ENCODE results near the gene HSP90AB1.
A peak's percentile ranks its signal among the peaks of the same experiment; 100 is the strongest.

Gene HSP90AB1

DNA sequence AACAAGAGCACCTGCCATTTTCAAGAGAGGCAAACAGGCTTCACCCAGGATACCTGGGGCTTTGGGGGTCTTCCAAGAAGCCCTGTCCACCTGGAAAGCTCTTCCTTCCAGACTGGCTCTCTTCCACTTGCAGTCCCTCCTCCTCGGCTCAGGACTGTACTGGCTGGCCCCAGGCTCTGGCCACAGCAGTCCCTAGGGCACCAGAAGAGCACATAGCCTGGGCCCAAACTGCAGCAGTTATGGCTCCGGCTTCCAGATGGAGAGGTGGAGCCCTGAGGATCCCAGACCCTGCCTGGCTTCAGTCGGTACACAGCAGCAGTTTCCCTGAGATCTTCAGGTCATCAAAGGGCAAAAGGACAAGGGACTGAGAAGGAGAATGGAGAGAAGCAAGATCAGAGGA, 12.0 kb downstream of the HSP90AB1 start:
- peak overlapping the region in 6 of 11 experiments; percentile 9 to 93 (median 89); a peak in 9 of 22 replicates for H3K27ac ChIP-seq

DNA sequence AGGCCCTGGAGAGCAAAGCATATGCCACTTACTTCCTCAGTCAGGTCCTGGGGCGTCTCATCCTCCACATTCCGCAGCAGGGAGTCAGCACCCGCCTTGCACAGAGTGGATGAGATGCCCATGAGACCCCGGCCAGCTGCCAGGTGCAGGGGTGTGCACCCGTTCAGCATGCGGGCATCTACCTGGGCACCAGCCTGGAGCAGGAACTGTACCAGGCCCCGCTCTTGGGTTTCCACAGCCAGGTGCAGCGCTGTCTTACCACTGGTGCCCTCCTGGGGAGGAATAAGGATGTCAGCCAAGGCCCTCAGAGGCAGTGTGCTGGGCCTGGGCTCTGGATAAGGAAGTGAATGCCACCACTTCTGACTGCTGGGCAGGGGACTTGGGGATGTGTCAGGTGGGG, 13.1 kb downstream of the HSP90AB1 start:
- H3K27ac ChIP-seq, result 0 out of 22 replicates have a peak overlapping the region, but pooled peaks of 1 of the 11 experiments have one; percentile 9
- peaks cover 41 to 61% (median 51%) of the 10 kb centered on the region in 11 experiments for H3K36me3 ChIP-seq
- H3K27me3 ChIP-seq, result no peaks in the 10 kb centered on the region
- no peaks in the 10 kb centered on the region for H3K9me3 ChIP-seq (replicated peaks in 1 of 11)
- H3K4me2 ChIP-seq, result peak overlapping the region in 7 of 11 experiments; percentile 0 to 100 (median 99); a peak in 7 of 22 replicates
- H3K9ac ChIP-seq, result peak overlapping the region in 4 of 11 experiments; percentile 9 to 91 (median 12); a peak in 2 of 22 replicates
- no peak for TF ChIP-seq Cebpa-rat (IDR thresholded peaks at IDR 0.05)
- peaks cover 32 to 86% (median 77%) of the 10 kb centered on the region in 11 experiments; a peak in 21 of 22 replicates for H4K20me1 ChIP-seq
- H3K4me3 ChIP-seq, result no peak overlapping the region; a peak in 1 of 20 replicates
- H3K4me1 ChIP-seq, result peaks cover 71 to 79% (median 76%) of the 10 kb centered on the region in 10 experiments

More for the DNA sequence above, 12.0 kb downstream of the HSP90AB1 start:
- H3K4me1 ChIP-seq, result peaks cover 79 to 88% (median 83%) of the 10 kb centered on the region in 10 experiments
- no peak for TF ChIP-seq Cebpa-rat (IDR thresholded peaks at IDR 0.05)
- no peaks in the 10 kb centered on the region for H3K27me3 ChIP-seq
- peak overlapping the region in 6 of 11 experiments; percentile 25 to 91 (median 46); a peak in 7 of 22 replicates for H3K9ac ChIP-seq
- H3K36me3 ChIP-seq, result peaks cover 51 to 72% (median 62%) of the 10 kb centered on the region in 11 experiments
- H3K9me3 ChIP-seq (replicated peaks in 1 of 11), result no peaks in the 10 kb centered on the region
- H3K4me2 ChIP-seq, result peak overlapping the region in 6 of 11 experiments; percentile 97 to 99 (median 98); a peak in 11 of 22 replicates
- peaks cover 43 to 93% (median 85%) of the 10 kb centered on the region in 11 experiments for H4K20me1 ChIP-seq
- H3K4me3 ChIP-seq, result peak overlapping the region in 1 of 10 experiments; percentile 3; a peak in 2 of 20 replicates

- Histone ChIP-seq H4K20me1 (peaks cover 26 to 80% (median 71%) of the 10 kb centered on the region in 11 experiments; a peak in 21 of 22 replicates), H3K4me2 (peak overlapping the region; percentile 8 to 100 (median 99); a peak in 15 of 22 replicates), H3K4me1 (peaks cover 66 to 74% (median 71%) of the 10 kb centered on the region in 10 experiments), H3K27me3 (no peaks in the 10 kb centered on the region), H3K9ac (peak overlapping the region in 9 of 11 experiments; percentile 10 to 91 (median 28); a peak in 10 of 22 replicates), H3K4me3 (peak overlapping the region in 1 of 10 experiments; percentile 96; a peak in 1 of 20 replicates), H3K36me3 (peaks cover 37 to 54% (median 46%) of the 10 kb centered on the region in 11 experiments), H3K27ac (0 out of 22 replicates have a peak overlapping the region, but pooled peaks of 1 of the 11 experiments have one; percentile 9), H3K9me3 (replicated peaks in 1 of 11) (no peaks in the 10 kb centered on the region)
- TF ChIP-seq Cebpa-rat (IDR thresholded peaks at IDR 0.05), result no peak
Observed at GRCh38 chr6:44260451-44261297, 13.8 kb downstream of the HSP90AB1 start.

DNA sequence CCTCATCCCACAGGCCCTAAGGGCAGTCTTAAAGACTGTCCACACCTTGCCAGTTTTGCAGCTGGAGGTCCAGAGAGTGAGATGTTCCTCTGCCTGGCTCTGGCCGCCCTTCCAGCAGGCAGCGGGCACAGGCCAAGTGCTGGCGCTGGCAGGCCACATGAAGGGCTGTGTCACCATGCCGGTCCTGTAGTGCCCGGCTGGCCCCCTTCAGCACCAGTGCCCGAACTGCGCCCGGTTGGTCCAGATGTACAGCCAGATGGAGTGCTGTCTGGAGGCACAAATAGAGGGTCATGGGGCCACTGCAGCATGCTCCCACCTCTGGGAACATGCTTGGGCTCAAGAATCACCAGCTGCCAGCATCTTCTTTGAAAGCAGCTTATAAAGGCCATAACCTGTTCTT, 14.7 kb downstream of the HSP90AB1 start:
- Histone ChIP-seq H3K4me3 (peak overlapping the region in 5 of 10 experiments; percentile 72 to 96 (median 94); a peak in 9 of 20 replicates), H3K9me3 (replicated peaks in 1 of 11) (no peaks in the 10 kb centered on the region), H4K20me1 (peaks cover 19 to 70% (median 62%) of the 10 kb centered on the region in 11 experiments; a peak in 21 of 22 replicates), H3K36me3 (peaks cover 37 to 54% (median 46%) of the 10 kb centered on the region in 11 experiments), H3K27ac (peak overlapping the region in 5 of 11 experiments; percentile 11 to 94 (median 90); a peak in 3 of 22 replicates), H3K27me3 (no peaks in the 10 kb centered on the region), H3K4me1 (peaks cover 62 to 73% (median 69%) of the 10 kb centered on the region in 10 experiments), H3K4me2 (peak overlapping the region; percentile 95 to 100 (median 99); a peak in 20 of 22 replicates), H3K9ac (peak overlapping the region; percentile 16 to 95 (median 91); a peak in 11 of 22 replicates)
- TF ChIP-seq Cebpa-rat (IDR thresholded peaks at IDR 0.05), result no peak

- peaks cover 58 to 76% (median 68%) of the 10 kb centered on the region in 10 experiments for H3K4me1 ChIP-seq
- H3K4me2 ChIP-seq, result peak overlapping the region; percentile 95 to 100 (median 99)
- H3K9ac ChIP-seq, result peak overlapping the region; percentile 82 to 95 (median 91)
- peak overlapping the region; percentile 72 to 98 (median 94) for H3K4me3 ChIP-seq
- peaks cover 19 to 66% (median 61%) of the 10 kb centered on the region in 11 experiments; a peak in 20 of 22 replicates for H4K20me1 ChIP-seq
- peaks cover 37 to 54% (median 46%) of the 10 kb centered on the region in 11 experiments for H3K36me3 ChIP-seq
- 0 out of 22 replicates have a peak, but pooled peaks cover 0 to under 1% (median 0%) of the 10 kb centered on the region in 11 experiments for H3K27me3 ChIP-seq
- H3K9me3 ChIP-seq (replicated peaks in 1 of 11), result no peaks in the 10 kb centered on the region
- peak overlapping the region; percentile 76 to 94 (median 91) for H3K27ac ChIP-seq
- no peak for TF ChIP-seq Cebpa-rat (IDR thresholded peaks at IDR 0.05)
Observed at GRCh38 chr6:44262467-44263353, 15.8 kb downstream of the HSP90AB1 start.

DNA sequence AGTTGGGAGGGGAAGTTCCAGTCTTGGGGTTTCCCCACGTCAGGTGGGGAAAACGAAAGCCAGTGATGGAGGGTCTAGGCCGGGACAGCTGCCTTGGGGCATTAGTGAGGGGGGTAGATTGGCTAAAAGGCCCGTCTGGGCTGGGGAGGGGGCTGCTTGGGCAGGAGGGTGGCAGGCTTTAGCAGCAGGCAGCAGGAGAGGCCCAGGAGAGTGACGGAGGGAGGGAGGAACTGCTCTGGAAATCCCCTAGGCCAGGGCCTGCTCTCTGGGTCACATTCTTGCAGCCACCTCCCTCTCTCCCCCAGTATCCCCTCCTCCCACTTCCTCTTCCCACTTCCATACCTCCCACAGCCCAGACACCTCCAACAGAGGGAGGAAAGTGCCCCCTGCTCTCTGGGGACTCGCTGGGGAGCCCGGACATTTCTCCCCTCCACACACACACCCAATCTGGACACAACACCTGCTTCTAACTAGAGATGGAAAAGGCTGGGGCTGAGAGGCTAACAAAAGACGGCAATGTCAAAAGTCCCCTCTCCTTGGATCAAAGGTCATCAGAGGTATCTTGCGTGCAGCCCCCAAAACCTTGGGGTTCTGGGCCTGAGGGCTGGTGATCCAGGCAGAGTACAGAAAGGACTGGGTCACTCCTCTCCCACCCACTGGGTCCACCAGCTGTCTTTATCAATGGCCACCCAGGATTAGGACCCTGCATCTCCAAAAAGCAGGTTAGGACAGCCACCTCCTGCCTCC, 16.6 kb downstream of the HSP90AB1 start:
- Histone ChIP-seq H3K4me2 (peak overlapping the region; percentile 95 to 100 (median 99)), H3K4me1 (peaks cover 57 to 73% (median 67%) of the 10 kb centered on the region in 10 experiments), H3K9me3 (replicated peaks in 1 of 11) (no peaks in the 10 kb centered on the region), H3K9ac (peak overlapping the region; percentile 82 to 95 (median 91)), H3K27ac (peak overlapping the region; percentile 76 to 94 (median 91)), H4K20me1 (peaks cover 19 to 62% (median 56%) of the 10 kb centered on the region in 11 experiments; a peak in 21 of 22 replicates), H3K27me3 (peaks cover 5 to 8% (median 6%) of the 10 kb centered on the region in 11 experiments), H3K36me3 (peaks cover 31 to 49% (median 41%) of the 10 kb centered on the region in 11 experiments), H3K4me3 (peak overlapping the region; percentile 72 to 98 (median 94))
- no peak for TF ChIP-seq Cebpa-rat (IDR thresholded peaks at IDR 0.05)

All from BLaER1 treated with 17β-estradiol and CSF1 and Interleukin-3, amounts not matched to agents 10 nM and 100 nM (cell line).